Measurements from ENCODE around the gene DBNL.

DBNL gene

GRCh38 chr7:44042221-44042620 is 2.3 kb upstream of the DBNL start:
- no peak for ATAC-seq
- TF ChIP-seq ZC3H10 (CRISPR knock-in tag; IDR thresholded peaks at IDR 0.05) = no peak
- no peak for TF ChIP-seq RARB (CRISPR knock-in tag; IDR thresholded peaks at IDR 0.05)
- no peak for TF ChIP-seq SNAI2 (CRISPR knock-in tag; IDR thresholded peaks at IDR 0.05)
- no peak for TF ChIP-seq GLIS3 (CRISPR knock-in tag; IDR thresholded peaks at IDR 0.05)
- TF ChIP-seq TCF4 (CRISPR knock-in tag; IDR thresholded peaks at IDR 0.05; ENCODE audit: borderline replicate concordance) = no peak

GRCh38 chr7:44043902-44044301 is 600 bp upstream of the DBNL start:
- no peak for ATAC-seq
- TF ChIP-seq TCF4 (CRISPR knock-in tag; IDR thresholded peaks at IDR 0.05; ENCODE audit: borderline replicate concordance) = no peak
- TF ChIP-seq PPARA (CRISPR knock-in tag; IDR thresholded peaks at IDR 0.05; ENCODE audit: borderline replicate concordance) = no peak
- TF ChIP-seq GLIS3 (CRISPR knock-in tag; IDR thresholded peaks at IDR 0.05) = no peak
- TF ChIP-seq ZNF565 (CRISPR knock-in tag; conservative IDR thresholded peaks at IDR 0.05; ENCODE audit: low read depth) = no peak
- no peak for TF ChIP-seq OSR1 (CRISPR knock-in tag; IDR thresholded peaks at IDR 0.05)
- no peak for TF ChIP-seq CREB5 (CRISPR knock-in tag; IDR thresholded peaks at IDR 0.05; ENCODE audit: low read depth)
- no peak for TF ChIP-seq CSDC2 (CRISPR knock-in tag; IDR thresholded peaks at IDR 0.05)
- no peak for TF ChIP-seq ESRRG (CRISPR knock-in tag; IDR thresholded peaks at IDR 0.05)
- TF ChIP-seq ZFP3 (CRISPR knock-in tag; IDR thresholded peaks at IDR 0.05) = no peak
- no peak for TF ChIP-seq ZNF8 (CRISPR knock-in tag; IDR thresholded peaks at IDR 0.05)
- no peak for TF ChIP-seq TOX (CRISPR knock-in tag; IDR thresholded peaks at IDR 0.05; ENCODE audit: borderline replicate concordance)
- no peak for TF ChIP-seq ISL1 (CRISPR knock-in tag; IDR thresholded peaks at IDR 0.05)
- TF ChIP-seq SNAI2 (CRISPR knock-in tag; IDR thresholded peaks at IDR 0.05) = no peak
- no peak for TF ChIP-seq CSRNP3 (CRISPR knock-in tag; IDR thresholded peaks at IDR 0.05)
- TF ChIP-seq ZNF70 (CRISPR knock-in tag; IDR thresholded peaks at IDR 0.05) = no peak
- no peak for TF ChIP-seq TSHZ2 (CRISPR knock-in tag; IDR thresholded peaks at IDR 0.05)
- TF ChIP-seq ZFP30 (CRISPR knock-in tag; IDR thresholded peaks at IDR 0.05) = no peak
- TF ChIP-seq POU6F1 (CRISPR knock-in tag; IDR thresholded peaks at IDR 0.05; ENCODE audit: borderline replicate concordance, low read depth) = no peak

- peak; percentile 65; the same call in 2 of the 3 replicates for ATAC-seq
- no peak for TF ChIP-seq PPARA (CRISPR knock-in tag; IDR thresholded peaks at IDR 0.05; ENCODE audit: borderline replicate concordance)
- TF ChIP-seq TSHZ2 (CRISPR knock-in tag; IDR thresholded peaks at IDR 0.05) = no peak
Observed at GRCh38 chr7:44045226-44046014, 918 bp downstream of the DBNL start.
